ENCODE data around the gene CLN5.

The CLN5 gene

DNA sequence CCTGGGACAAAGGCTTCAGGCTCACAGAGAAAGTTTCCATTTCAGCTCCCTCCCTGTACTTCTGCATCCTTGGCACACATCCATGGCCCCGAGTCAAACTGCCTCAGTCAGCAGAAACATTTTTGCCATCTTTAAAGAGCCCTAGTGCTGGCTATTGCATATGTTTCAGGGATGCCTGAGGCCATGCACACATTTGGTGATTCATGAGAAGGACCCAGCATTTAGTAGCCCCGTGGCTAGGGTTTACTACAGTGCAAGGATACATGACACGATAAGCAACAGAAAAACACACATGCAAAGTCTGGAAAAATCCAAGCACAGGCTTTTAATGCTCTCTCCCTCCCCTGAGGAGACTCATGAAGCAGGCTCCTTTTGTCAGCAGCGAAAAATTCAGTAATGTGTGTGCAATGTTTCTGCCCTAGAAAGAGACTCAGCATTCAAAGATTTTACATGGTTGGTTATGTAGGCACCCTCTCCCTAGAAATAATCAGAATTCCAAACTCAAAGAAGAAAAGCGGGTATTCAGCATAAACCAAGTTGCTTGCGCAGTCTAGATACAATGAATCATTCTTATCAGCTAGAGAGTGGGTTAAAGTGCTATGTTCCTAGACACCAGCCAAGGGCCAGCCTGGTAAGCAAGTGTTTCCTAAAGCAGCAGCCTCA lies 26.0 kb upstream of the CLN5 start:
- H3K9me3 ChIP-seq (ENCODE audit: insufficient read depth, low read depth, low read length), result peaks cover 11% of the 10 kb centered on the region
- no peak overlapping the region for H3K4me3 ChIP-seq (ENCODE audit: low read length)
- H3K36me3 ChIP-seq (ENCODE audit: insufficient read depth, low read depth, low read length), result no peaks in the 10 kb centered on the region
- H3K4me1 ChIP-seq (ENCODE audit: insufficient read depth, low read length), result no peaks in the 10 kb centered on the region
- H3K9ac ChIP-seq (ENCODE audit: low read depth, low read length), result no peak overlapping the region
- H3K27ac ChIP-seq (ENCODE audit: low read length), result no peak overlapping the region
- H3K27me3 ChIP-seq (ENCODE audit: insufficient read depth, low read length), result no peaks in the 10 kb centered on the region

DNA sequence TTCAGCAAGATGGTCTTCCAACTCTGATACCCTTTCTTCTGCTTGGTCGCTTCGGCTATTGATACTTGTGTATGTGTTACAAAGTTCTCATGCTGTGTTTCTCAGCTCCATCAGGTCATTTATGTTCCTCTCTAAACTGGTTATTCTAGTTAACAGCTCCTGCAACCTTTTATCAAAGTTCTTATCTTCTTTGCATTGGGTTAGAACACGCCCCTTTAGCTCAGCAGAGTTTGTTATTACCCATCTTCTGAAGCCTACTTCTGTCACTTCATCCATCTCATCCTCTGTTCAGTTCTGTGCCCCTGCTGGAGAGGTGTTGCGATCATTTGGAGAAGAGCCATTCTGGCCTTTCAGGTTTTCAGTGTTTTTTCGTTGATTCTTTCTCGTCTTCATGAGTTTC lies 24.9 kb upstream of the CLN5 start:
- Histone ChIP-seq H3K9ac (ENCODE audit: low read depth, low read length) (no peak overlapping the region), H3K27ac (ENCODE audit: low read length) (no peak overlapping the region), H3K27me3 (ENCODE audit: insufficient read depth, low read length) (no peaks in the 10 kb centered on the region), H3K36me3 (ENCODE audit: insufficient read depth, low read depth, low read length) (no peaks in the 10 kb centered on the region), H3K4me1 (ENCODE audit: insufficient read depth, low read length) (no peaks in the 10 kb centered on the region), H3K9me3 (ENCODE audit: insufficient read depth, low read depth, low read length) (no peaks in the 10 kb centered on the region; the same call in 1 of the 2 replicates), H3K4me3 (ENCODE audit: low read length) (no peak overlapping the region)

DNA sequence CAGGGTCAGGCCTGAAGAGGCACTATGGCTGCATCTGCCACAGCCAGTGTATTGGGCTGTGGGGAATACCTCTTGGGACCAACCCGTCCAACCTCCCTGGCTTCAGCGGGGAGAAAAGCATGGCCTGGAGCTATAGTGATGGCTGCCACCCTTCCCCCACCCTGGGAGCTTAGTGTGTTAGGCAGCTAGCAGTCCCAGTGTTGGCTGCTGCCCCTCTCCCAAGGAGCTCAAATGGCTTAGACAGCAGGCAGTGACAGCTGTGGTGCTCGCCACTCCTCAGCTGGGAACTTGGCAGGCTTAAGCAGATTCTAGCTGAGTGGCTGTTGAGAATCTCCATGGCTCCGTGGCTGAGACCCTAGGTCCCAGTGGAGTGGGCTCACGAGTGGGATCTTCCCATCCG lies 23.8 kb upstream of the CLN5 start:
- Histone ChIP-seq H3K4me3 (ENCODE audit: low read length) (no peak overlapping the region), H3K27ac (ENCODE audit: low read length) (no peak overlapping the region), H3K9me3 (ENCODE audit: insufficient read depth, low read depth, low read length) (no peaks in the 10 kb centered on the region), H3K4me1 (ENCODE audit: insufficient read depth, low read length) (no peaks in the 10 kb centered on the region), H3K27me3 (ENCODE audit: insufficient read depth, low read length) (no peaks in the 10 kb centered on the region), H3K9ac (ENCODE audit: low read depth, low read length) (no peak overlapping the region), H3K36me3 (ENCODE audit: insufficient read depth, low read depth, low read length) (no peaks in the 10 kb centered on the region)

DNA sequence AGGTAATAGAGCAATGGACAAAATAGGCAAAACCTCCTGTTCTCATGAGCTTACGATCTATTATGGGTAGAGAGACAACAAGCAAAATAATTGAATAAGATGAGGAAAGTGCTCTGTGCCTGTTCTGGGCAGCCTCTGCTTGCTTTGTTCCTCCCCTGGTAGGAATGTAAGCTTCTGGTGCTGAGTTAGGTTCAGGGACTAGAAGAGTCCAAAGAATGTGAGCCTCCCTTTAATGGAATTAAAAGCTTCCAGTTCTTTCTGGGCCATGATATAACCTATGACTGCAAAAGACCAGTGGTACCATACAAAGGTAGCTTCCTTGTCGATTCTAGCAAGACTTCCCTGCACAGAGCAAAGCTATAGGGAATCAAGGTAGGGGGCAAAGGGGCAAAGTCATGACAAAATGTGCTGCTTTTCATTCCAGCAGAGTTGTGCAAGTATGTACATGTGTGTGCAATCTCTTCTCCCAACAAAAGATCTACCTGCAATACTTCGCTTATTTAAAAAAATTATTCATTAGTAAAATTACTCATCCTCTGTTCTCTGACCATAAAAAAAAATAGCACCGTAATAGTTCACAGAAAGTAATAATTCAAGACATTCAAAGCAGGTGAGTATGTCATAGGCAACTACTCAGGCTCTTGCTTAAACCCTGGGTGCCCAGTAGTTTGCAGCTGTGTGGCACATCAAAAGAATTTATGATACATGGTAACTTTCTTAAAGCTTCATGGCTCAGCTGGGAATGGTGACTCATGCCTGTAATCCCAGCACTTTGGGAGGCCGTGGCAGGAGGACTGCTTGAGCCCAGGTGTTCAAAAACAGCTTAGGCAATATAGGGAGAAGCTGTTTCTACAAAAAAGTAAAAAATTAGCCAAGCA lies 22.2 kb upstream of the CLN5 start:
- Histone ChIP-seq H3K27me3 (ENCODE audit: insufficient read depth, low read length) (no peaks in the 10 kb centered on the region), H3K9ac (ENCODE audit: low read depth, low read length) (no peak overlapping the region), H3K9me3 (ENCODE audit: insufficient read depth, low read depth, low read length) (no peaks in the 10 kb centered on the region), H3K27ac (ENCODE audit: low read length) (no peak overlapping the region), H3K4me1 (ENCODE audit: insufficient read depth, low read length) (no peaks in the 10 kb centered on the region), H3K36me3 (ENCODE audit: insufficient read depth, low read depth, low read length) (no peaks in the 10 kb centered on the region), H3K4me3 (ENCODE audit: low read length) (no peak overlapping the region)

DNA sequence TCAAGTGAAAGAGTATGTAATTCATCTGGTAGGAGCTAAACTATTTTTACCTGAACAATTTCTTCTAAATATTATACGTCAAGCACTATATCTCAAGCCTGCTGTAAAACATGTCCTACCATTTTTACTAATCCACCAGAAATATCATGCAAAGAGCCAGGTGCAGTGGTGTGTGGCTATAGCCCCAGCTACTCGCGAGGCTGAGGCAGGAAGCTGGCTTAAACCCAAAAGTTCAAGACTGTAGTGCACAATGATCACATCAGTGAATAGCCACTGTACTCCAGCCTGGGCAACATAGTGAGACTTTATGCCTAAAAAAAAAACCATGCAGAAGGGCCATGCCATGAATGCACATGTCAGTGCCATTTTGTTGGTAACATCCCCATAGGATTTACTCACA lies 20.7 kb upstream of the CLN5 start:
- Histone ChIP-seq H3K9ac (ENCODE audit: low read depth, low read length) (no peak overlapping the region), H3K27me3 (ENCODE audit: insufficient read depth, low read length) (no peaks in the 10 kb centered on the region), H3K36me3 (ENCODE audit: insufficient read depth, low read depth, low read length) (no peaks in the 10 kb centered on the region), H3K4me3 (ENCODE audit: low read length) (no peak overlapping the region), H3K4me1 (ENCODE audit: insufficient read depth, low read length) (0 out of 2 replicates have a peak, but pooled peaks cover 4% of the 10 kb centered on the region), H3K27ac (ENCODE audit: low read length) (no peak overlapping the region), H3K9me3 (ENCODE audit: insufficient read depth, low read depth, low read length) (no peaks in the 10 kb centered on the region)

DNA sequence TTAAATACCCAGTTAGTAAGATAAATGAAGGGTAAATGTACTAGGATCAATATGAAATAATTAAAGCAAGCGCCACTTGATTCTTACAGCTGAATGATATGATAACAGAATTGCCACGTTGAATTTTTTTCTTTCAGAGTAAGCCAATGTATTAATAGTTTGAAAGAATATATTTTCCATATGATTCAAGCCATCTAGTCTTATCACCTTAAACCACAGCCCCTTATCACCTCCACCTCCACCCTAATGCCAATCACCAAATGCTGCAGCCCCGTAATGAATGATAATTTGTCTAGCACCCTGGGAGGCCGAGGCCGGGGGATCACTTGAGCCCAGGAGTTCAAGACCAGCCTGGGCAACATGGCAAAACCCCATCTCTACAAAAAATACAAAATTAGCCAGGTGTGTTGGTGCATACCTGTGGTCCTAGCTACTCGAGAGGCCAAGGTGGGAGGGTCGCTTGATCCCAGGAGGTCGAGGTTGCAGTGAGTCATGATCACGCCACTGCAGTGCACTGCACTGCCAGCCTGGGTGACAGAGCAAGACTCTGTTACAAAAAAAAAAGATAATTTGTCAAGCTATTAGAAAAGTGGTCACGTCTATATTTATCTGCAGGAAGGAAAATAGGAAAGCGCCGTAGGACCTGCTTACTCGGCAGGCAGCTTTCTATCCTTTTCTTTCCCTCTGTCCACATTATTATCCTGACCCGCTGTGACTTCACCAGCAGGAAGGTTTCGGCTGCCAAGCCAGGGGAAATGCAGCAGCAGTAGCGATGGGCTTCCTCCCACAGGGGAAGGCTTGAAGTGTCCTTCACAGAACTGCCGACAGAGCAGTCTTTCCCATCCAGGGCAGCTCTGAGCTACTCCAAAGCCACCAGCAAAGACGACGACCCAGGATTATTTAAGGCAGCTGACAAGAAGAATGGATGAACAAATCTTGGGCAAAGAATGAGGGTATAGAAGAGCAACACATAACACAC lies 19.7 kb upstream of the CLN5 start:
- H3K4me3 ChIP-seq (ENCODE audit: low read length), result no peak overlapping the region
- H3K9ac ChIP-seq (ENCODE audit: low read depth, low read length), result no peak overlapping the region
- H3K36me3 ChIP-seq (ENCODE audit: insufficient read depth, low read depth, low read length), result no peaks in the 10 kb centered on the region
- H3K4me1 ChIP-seq (ENCODE audit: insufficient read depth, low read length), result 0 out of 2 replicates have a peak, but pooled peaks cover 4% of the 10 kb centered on the region
- no peak overlapping the region for H3K27ac ChIP-seq (ENCODE audit: low read length)
- no peaks in the 10 kb centered on the region for H3K9me3 ChIP-seq (ENCODE audit: insufficient read depth, low read depth, low read length)
- H3K27me3 ChIP-seq (ENCODE audit: insufficient read depth, low read length), result no peaks in the 10 kb centered on the region

DNA sequence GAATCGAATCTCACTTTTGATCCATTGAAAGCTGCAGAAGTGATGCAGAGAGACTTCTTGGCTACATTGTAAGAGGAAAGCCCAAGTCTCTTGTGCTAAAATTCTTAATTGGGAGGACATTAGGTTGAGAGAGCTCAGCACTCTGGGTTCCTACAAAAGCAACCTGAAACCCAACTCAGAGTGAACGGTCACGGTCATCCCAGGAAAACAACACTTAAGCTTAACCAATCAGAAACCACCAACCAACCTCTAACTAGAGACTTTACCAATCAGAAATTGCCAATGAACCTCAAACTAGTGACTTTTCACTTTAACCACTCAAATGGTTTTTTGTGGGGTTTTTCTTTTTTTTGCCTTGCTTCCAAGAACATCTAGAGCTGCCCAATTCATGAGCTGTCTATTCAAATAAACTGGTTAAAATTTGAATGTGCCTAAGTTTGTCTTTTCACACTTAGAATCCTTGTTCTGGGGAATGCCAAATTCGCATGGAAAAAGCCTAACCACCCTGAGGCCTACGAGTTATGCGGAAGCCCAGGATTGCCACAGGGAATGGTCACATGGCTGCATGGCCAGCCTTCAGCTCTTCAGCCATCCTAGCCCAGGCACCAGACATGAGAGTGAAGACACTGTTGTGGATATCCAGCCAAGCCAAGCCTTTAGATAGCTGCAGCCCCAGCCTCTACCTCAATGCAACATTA lies 17.8 kb upstream of the CLN5 start:
- Histone ChIP-seq H3K27me3 (ENCODE audit: insufficient read depth, low read length) (no peaks in the 10 kb centered on the region), H3K4me3 (ENCODE audit: low read length) (no peak overlapping the region), H3K27ac (ENCODE audit: low read length) (no peak overlapping the region), H3K36me3 (ENCODE audit: insufficient read depth, low read depth, low read length) (no peaks in the 10 kb centered on the region), H3K4me1 (ENCODE audit: insufficient read depth, low read length) (0 out of 2 replicates have a peak, but pooled peaks cover 4% of the 10 kb centered on the region), H3K9me3 (ENCODE audit: insufficient read depth, low read depth, low read length) (no peaks in the 10 kb centered on the region), H3K9ac (ENCODE audit: low read depth, low read length) (no peak overlapping the region)

DNA sequence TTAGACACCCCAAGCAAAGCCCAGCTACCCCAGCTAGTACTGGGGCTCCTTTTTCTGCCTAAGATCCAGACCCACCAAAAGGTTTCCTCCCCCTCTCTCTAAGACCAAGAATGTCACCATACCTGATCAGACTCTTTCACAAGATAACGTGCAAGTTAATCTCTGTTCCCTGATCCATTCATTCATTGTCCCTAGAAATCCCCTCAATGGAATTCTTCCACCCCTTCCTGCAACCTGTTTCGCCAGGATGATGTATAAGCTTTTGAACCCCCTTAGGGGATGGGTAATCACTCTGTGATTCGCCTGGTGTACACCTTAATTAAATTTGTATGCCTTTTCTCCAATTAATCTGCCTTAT lies 17.3 kb upstream of the CLN5 start:
- H3K4me3 ChIP-seq (ENCODE audit: low read length), result no peak overlapping the region
- no peaks in the 10 kb centered on the region for H3K9me3 ChIP-seq (ENCODE audit: insufficient read depth, low read depth, low read length)
- no peak overlapping the region for H3K27ac ChIP-seq (ENCODE audit: low read length)
- 0 out of 2 replicates have a peak, but pooled peaks cover 4% of the 10 kb centered on the region for H3K4me1 ChIP-seq (ENCODE audit: insufficient read depth, low read length)
- no peaks in the 10 kb centered on the region for H3K27me3 ChIP-seq (ENCODE audit: insufficient read depth, low read length)
- H3K9ac ChIP-seq (ENCODE audit: low read depth, low read length), result no peak overlapping the region
- H3K36me3 ChIP-seq (ENCODE audit: insufficient read depth, low read depth, low read length), result no peaks in the 10 kb centered on the region

DNA sequence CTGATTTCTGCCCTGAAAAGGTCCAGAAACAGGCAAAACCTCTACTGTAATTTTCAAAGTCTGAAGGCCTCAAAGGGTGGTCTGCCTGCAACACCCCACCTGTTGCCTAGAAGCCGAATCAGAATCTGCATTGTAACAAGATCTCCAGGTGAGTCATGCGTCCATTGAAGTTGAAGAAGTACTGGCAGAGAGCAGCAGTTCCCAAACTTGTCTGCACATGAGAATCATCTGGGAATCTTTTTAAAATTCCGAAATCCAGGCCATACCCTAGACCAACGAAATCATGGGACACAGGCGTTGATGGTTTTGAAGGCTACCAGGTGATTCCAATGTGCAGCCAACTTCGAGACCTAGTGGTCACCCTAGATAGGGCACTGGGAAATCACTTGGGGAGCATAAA lies 16.0 kb upstream of the CLN5 start:
- 0 out of 2 replicates have a peak, but pooled peaks cover 4% of the 10 kb centered on the region for H3K4me1 ChIP-seq (ENCODE audit: insufficient read depth, low read length)
- peaks cover 6% of the 10 kb centered on the region for H3K27me3 ChIP-seq (ENCODE audit: insufficient read depth, low read length)
- H3K36me3 ChIP-seq (ENCODE audit: insufficient read depth, low read depth, low read length), result no peaks in the 10 kb centered on the region
- no peak overlapping the region for H3K4me3 ChIP-seq (ENCODE audit: low read length)
- H3K9ac ChIP-seq (ENCODE audit: low read depth, low read length), result no peak overlapping the region
- H3K27ac ChIP-seq (ENCODE audit: low read length), result no peak overlapping the region
- no peaks in the 10 kb centered on the region for H3K9me3 ChIP-seq (ENCODE audit: insufficient read depth, low read depth, low read length)

DNA sequence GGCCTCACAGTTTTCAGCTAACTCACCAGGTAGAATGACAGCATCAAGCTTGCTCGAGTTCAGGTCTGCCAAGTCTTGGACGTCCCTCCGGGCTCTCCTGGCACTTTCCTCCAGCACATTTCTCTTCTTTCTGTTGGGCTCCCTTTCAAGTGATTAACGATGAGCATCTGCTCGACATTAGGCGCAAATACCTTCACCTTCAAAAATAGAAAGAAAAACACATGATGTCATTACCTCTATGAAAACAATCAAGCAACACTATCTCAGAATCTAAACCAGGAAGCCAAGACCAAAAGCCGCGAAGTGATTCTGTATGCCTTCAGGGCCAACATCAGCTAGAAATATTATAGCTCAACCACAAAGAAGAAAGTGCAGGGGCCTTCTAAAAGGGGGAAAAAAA lies 15.4 kb upstream of the CLN5 start:
- no peak overlapping the region for H3K27ac ChIP-seq (ENCODE audit: low read length)
- no peaks in the 10 kb centered on the region for H3K9me3 ChIP-seq (ENCODE audit: insufficient read depth, low read depth, low read length)
- H3K9ac ChIP-seq (ENCODE audit: low read depth, low read length), result no peak overlapping the region
- no peaks in the 10 kb centered on the region for H3K36me3 ChIP-seq (ENCODE audit: insufficient read depth, low read depth, low read length)
- 0 out of 2 replicates have a peak, but pooled peaks cover 4% of the 10 kb centered on the region for H3K4me1 ChIP-seq (ENCODE audit: insufficient read depth, low read length)
- H3K4me3 ChIP-seq (ENCODE audit: low read length), result no peak overlapping the region
- peaks cover 12% of the 10 kb centered on the region for H3K27me3 ChIP-seq (ENCODE audit: insufficient read depth, low read length)

DNA sequence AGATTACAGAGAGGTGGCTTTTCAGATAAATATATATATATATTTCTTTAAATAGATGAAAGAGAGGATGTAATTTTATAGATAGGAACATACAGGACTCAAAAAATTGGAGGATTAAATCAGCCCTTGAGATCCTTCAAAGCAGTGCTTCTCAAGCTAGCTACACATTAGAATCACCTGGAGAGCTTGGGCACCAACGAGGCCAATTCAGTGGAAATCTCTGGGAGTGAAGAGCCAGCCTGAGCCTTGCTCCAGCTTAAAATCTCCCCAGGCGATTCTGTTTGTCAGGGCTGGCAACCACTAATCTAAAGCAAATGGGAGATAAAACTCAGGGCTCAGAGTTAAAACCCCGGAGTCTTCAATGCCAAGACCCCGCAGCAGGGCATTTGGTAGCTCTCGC lies 15.0 kb upstream of the CLN5 start:
- peaks cover 16% of the 10 kb centered on the region for H3K27me3 ChIP-seq (ENCODE audit: insufficient read depth, low read length)
- H3K4me3 ChIP-seq (ENCODE audit: low read length), result no peak overlapping the region
- H3K27ac ChIP-seq (ENCODE audit: low read length), result no peak overlapping the region
- H3K36me3 ChIP-seq (ENCODE audit: insufficient read depth, low read depth, low read length), result no peaks in the 10 kb centered on the region
- no peaks in the 10 kb centered on the region for H3K9me3 ChIP-seq (ENCODE audit: insufficient read depth, low read depth, low read length)
- 0 out of 2 replicates have a peak, but pooled peaks cover 4% of the 10 kb centered on the region for H3K4me1 ChIP-seq (ENCODE audit: insufficient read depth, low read length)
- no peak overlapping the region for H3K9ac ChIP-seq (ENCODE audit: low read depth, low read length)
